ENCODE measurements around the gene ZNF33A. TPM values are rescaled to one million over a fixed set of nuclear protein-coding genes. Genes with fewer than 3 reads are reported as not detected.

ZNF33A gene
- total and polyA plus RNA-seq, 7 donors = 4.5 to 20.8 (median 16.9) TPM

DNA sequence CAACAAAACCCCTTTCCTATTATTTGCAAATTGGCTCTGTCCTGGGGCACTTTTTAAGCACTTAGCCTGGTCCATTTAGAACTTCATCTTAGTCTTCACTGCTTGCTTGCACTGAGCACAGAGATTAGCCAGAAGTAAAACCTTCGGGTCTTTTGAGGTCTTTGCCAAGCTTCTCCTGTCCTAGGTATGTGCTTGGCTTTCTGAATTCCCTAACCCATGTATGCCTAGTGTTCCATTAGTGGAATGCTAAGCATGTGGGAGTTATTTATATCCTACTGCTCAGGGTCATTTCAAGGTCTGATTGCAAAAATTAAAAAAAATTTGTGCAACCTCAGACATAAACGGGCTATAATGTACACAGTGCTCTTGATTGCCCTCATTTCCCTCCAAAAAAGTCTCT is 101.7 kb downstream of the ZNF33A start:
- peaks cover 81% of the 10 kb centered on the region for H3K9me3 ChIP-seq
- TF ChIP-seq, protein P1, sequence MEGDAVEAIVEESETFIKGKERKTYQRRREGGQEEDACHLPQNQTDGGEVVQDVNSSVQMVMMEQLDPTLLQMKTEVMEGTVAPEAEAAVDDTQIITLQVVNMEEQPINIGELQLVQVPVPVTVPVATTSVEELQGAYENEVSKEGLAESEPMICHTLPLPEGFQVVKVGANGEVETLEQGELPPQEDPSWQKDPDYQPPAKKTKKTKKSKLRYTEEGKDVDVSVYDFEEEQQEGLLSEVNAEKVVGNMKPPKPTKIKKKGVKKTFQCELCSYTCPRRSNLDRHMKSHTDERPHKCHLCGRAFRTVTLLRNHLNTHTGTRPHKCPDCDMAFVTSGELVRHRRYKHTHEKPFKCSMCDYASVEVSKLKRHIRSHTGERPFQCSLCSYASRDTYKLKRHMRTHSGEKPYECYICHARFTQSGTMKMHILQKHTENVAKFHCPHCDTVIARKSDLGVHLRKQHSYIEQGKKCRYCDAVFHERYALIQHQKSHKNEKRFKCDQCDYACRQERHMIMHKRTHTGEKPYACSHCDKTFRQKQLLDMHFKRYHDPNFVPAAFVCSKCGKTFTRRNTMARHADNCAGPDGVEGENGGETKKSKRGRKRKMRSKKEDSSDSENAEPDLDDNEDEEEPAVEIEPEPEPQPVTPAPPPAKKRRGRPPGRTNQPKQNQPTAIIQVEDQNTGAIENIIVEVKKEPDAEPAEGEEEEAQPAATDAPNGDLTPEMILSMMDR (IDR thresholded peaks at IDR 0.05) = no peak
- H3K4me1 ChIP-seq = no peaks in the 10 kb centered on the region
- peaks cover 21 to 39% of the 10 kb centered on the region in 2 donors for H3K36me3 ChIP-seq (ENCODE audit: insufficient read depth in 1 of 2, low read depth in 1 of 2)
- no peak for ATAC-seq
- intact Hi-C loops (cut with DNase I) = no loop called here
- no peaks in the 10 kb centered on the region for H3K27me3 ChIP-seq (ENCODE audit: insufficient read depth in 3 of 3, low read length in 2 of 3)
- H3K4me3 ChIP-seq = no peak overlapping the region
- no peak for DNase-seq
- no peak overlapping the region for H3K27ac ChIP-seq
- WGBS, 3 donors = 55 to 68% (median 64%) methylated on average over 2 of the region's 2 CpGs

Other genes starting within 250 kb of the ZNF33A start
- 10 to 100 TPM in 1 of 4 donors, 1 to 10 TPM in 3; 4.5 to 12.6 (median 8.1) TPM for gene ZNF248, start 153.1 kb upstream of the ZNF33A start, total RNA-seq
- gene ZNF248, start 153.1 kb upstream of the ZNF33A start, polyA plus RNA-seq = 10 to 100 TPM in 1 of 3 donors, 1 to 10 TPM in 2; 2.8 to 12.9 (median 3.3) TPM
- 10 to 100 TPM; 14.5 to 28.0 (median 22.3) TPM for gene ZNF25, start 34.0 kb upstream of the ZNF33A start, total RNA-seq
- 10 to 100 TPM in 2 of 3 donors, 1 to 10 TPM in 1; 7.3 to 18.7 (median 11.2) TPM for gene ZNF25, start 34.0 kb upstream of the ZNF33A start, polyA plus RNA-seq
- gene ZNF37A, start 83.7 kb downstream of the ZNF33A start, total RNA-seq = 1 to 10 TPM; 6.9 to 9.8 (median 8.0) TPM
- 1 to 10 TPM; 1.7 to 7.9 (median 3.8) TPM for gene ZNF37A, start 83.7 kb downstream of the ZNF33A start, polyA plus RNA-seq